ENCODE data around the gene AP3B1. TPM values are rescaled to one million over a fixed set of nuclear protein-coding genes. Genes with fewer than 3 reads are reported as not detected.
"Not testable (repeated sequence)": the region's sequence is repeated elsewhere in the genome, so short reads cannot be mapped to it uniquely, and the experiment has no call there.

Gene AP3B1
- total RNA-seq, 1 donor from 2014 or later = 14.3 TPM

DNA sequence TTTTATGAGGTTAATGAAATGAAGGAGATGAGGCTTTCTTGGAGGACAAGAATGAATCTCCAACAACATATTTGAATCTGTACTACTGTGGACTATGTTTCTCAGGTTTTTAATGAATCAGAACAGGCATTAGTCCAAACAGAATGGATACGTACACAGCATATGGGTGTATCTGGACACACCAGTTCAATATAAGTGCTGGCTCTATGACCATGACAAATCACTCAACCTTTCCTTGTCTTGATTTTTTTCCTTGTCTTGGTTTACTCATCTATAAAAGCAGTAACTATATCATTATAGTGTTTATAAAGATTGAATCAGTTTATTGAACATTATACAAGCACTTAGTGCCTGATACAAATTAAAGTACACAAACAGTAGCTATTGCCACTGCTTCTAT is 104.1 kb downstream of the AP3B1 start:
- TF ChIP-seq, protein P1, sequence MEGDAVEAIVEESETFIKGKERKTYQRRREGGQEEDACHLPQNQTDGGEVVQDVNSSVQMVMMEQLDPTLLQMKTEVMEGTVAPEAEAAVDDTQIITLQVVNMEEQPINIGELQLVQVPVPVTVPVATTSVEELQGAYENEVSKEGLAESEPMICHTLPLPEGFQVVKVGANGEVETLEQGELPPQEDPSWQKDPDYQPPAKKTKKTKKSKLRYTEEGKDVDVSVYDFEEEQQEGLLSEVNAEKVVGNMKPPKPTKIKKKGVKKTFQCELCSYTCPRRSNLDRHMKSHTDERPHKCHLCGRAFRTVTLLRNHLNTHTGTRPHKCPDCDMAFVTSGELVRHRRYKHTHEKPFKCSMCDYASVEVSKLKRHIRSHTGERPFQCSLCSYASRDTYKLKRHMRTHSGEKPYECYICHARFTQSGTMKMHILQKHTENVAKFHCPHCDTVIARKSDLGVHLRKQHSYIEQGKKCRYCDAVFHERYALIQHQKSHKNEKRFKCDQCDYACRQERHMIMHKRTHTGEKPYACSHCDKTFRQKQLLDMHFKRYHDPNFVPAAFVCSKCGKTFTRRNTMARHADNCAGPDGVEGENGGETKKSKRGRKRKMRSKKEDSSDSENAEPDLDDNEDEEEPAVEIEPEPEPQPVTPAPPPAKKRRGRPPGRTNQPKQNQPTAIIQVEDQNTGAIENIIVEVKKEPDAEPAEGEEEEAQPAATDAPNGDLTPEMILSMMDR (IDR thresholded peaks at IDR 0.05; ENCODE audit: partially characterized antibody, unreplicated experiment) = no peak
- no peak overlapping the region for H3K27ac Mint-ChIP-seq (ENCODE audit: unreplicated experiment)
- H3K27me3 Mint-ChIP-seq (ENCODE audit: unreplicated experiment) = no peaks in the 10 kb centered on the region
- DNase-seq = no peak
- H3K9me3 Mint-ChIP-seq (ENCODE audit: unreplicated experiment) = no peaks in the 10 kb centered on the region
- H3K36me3 Mint-ChIP-seq (ENCODE audit: unreplicated experiment) = peaks cover 9% of the 10 kb centered on the region
- H3K4me3 Mint-ChIP-seq (ENCODE audit: unreplicated experiment) = no peak overlapping the region
- H3K4me1 Mint-ChIP-seq (ENCODE audit: low read depth, unreplicated experiment) = no peaks in the 10 kb centered on the region

DNA sequence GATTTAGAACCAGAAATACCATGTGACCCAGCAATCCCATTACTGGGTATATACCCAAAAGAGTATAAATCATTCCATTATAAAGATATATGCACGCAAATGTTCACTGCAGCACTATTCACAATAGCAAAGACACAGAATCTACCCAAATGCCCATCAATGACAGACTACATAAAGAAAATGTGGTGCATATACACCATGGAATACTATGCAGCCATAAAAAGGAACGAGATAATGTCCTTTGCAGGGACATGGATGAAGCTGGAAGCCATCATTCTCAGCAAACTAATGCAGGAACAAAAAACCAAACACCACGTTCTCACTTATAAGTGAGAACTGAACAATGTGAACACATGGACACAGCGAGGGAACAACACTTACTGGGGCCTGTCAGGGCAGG is 105.8 kb downstream of the AP3B1 start:
- H3K9me3 Mint-ChIP-seq (ENCODE audit: unreplicated experiment); H3K27ac Mint-ChIP-seq (ENCODE audit: unreplicated experiment); H3K27me3 Mint-ChIP-seq (ENCODE audit: unreplicated experiment); H3K4me3 Mint-ChIP-seq (ENCODE audit: unreplicated experiment); H3K4me1 Mint-ChIP-seq (ENCODE audit: low read depth, unreplicated experiment); DNase-seq; H3K36me3 Mint-ChIP-seq (ENCODE audit: unreplicated experiment): not testable (repeated sequence)

- Mint-ChIP-seq H3K4me3 (ENCODE audit: unreplicated experiment) (no peak overlapping the region), H3K27ac (ENCODE audit: unreplicated experiment) (no peak overlapping the region), H3K4me1 (ENCODE audit: low read depth, unreplicated experiment) (no peaks in the 10 kb centered on the region), H3K9me3 (ENCODE audit: unreplicated experiment) (no peaks in the 10 kb centered on the region), H3K27me3 (ENCODE audit: unreplicated experiment) (no peaks in the 10 kb centered on the region), H3K36me3 (ENCODE audit: unreplicated experiment) (peaks cover 9% of the 10 kb centered on the region)
- TF ChIP-seq, protein P1 (IDR thresholded peaks at IDR 0.05; ENCODE audit: partially characterized antibody, unreplicated experiment) = no peak
- DNase-seq = no peak
Observed at GRCh38 chr5:78187172-78187571, 107.3 kb downstream of the AP3B1 start.

DNA sequence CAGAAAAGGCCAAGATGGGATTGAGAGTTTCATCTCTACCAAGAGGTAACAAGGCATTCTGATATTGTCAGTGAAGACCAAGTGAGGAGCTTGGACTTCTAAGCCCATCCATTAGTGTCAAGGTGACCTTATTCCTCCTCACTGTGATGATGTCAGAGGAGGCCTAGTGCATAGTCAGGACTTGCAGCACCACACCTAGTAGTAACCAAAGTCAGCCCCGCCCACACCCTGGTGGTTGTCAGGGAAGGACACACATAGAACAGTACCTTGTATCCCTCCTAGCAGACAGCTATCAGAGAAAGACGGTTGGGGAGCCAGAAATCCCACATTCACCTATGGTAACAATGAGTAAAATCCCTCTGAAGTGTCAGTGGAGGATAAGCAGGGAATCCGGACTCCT is 111.7 kb downstream of the AP3B1 start:
- Mint-ChIP-seq H3K4me1 (ENCODE audit: low read depth, unreplicated experiment) (no peaks in the 10 kb centered on the region), H3K36me3 (ENCODE audit: unreplicated experiment) (peaks cover 5% of the 10 kb centered on the region), H3K4me3 (ENCODE audit: unreplicated experiment) (no peak overlapping the region), H3K27ac (ENCODE audit: unreplicated experiment) (no peak overlapping the region), H3K27me3 (ENCODE audit: unreplicated experiment) (no peaks in the 10 kb centered on the region), H3K9me3 (ENCODE audit: unreplicated experiment) (no peaks in the 10 kb centered on the region)
- TF ChIP-seq, protein P1 (IDR thresholded peaks at IDR 0.05; ENCODE audit: partially characterized antibody, unreplicated experiment) = no peak
- no peak for DNase-seq

GRCh38 chr5:78178356-78178755 is 116.1 kb downstream of the AP3B1 start:
- H3K4me3 Mint-ChIP-seq (ENCODE audit: unreplicated experiment) = no peak overlapping the region
- H3K27ac Mint-ChIP-seq (ENCODE audit: unreplicated experiment) = no peak overlapping the region
- no peaks in the 10 kb centered on the region for H3K9me3 Mint-ChIP-seq (ENCODE audit: unreplicated experiment)
- peaks cover 7% of the 10 kb centered on the region for H3K36me3 Mint-ChIP-seq (ENCODE audit: unreplicated experiment)
- TF ChIP-seq, protein P1 (IDR thresholded peaks at IDR 0.05; ENCODE audit: partially characterized antibody, unreplicated experiment) = no peak
- DNase-seq = no peak
- no peaks in the 10 kb centered on the region for H3K27me3 Mint-ChIP-seq (ENCODE audit: unreplicated experiment)
- no peaks in the 10 kb centered on the region for H3K4me1 Mint-ChIP-seq (ENCODE audit: low read depth, unreplicated experiment)

- not testable (repeated sequence) for H3K4me1 Mint-ChIP-seq (ENCODE audit: low read depth, unreplicated experiment); H3K27me3 Mint-ChIP-seq (ENCODE audit: unreplicated experiment); H3K4me3 Mint-ChIP-seq (ENCODE audit: unreplicated experiment); H3K27ac Mint-ChIP-seq (ENCODE audit: unreplicated experiment); DNase-seq; H3K9me3 Mint-ChIP-seq (ENCODE audit: unreplicated experiment)
- H3K36me3 Mint-ChIP-seq (ENCODE audit: unreplicated experiment) = peaks cover 14% of the 10 kb centered on the region
Observed at GRCh38 chr5:78170335-78170734, 124.2 kb downstream of the AP3B1 start.

All from glutamatergic neuron (in vitro differentiated cells).